Measurements from ENCODE around the gene DGKH.

DGKH gene

GRCh38 chr13:42239644-42240043, 191.2 kb downstream of the DGKH start:
- DNase-seq = no peak

GRCh38 chr13:42246541-42246940, 198.1 kb downstream of the DGKH start:
- DNase-seq = no peak

GRCh38 chr13:42247883-42248282, 199.4 kb downstream of the DGKH start:
- no peak for DNase-seq

GRCh38 chr13:42255886-42256285, 207.4 kb downstream of the DGKH start:
- no peak for DNase-seq

- DNase-seq = no peak
Measured at GRCh38 chr13:42258747-42259146, 210.3 kb downstream of the DGKH start.

GRCh38 chr13:42259515-42259914, 211.1 kb downstream of the DGKH start:
- no peak for DNase-seq

- DNase-seq = no peak
Measured at GRCh38 chr13:42260903-42261654, 212.6 kb downstream of the DGKH start.

GRCh38 chr13:42266473-42266872, 218.0 kb downstream of the DGKH start:
- no peak for DNase-seq

- no peak for DNase-seq
Measured at GRCh38 chr13:42270160-42270856, 221.9 kb downstream of the DGKH start.

- no peak for DNase-seq
Measured at GRCh38 chr13:42270857-42271215, 222.4 kb downstream of the DGKH start.

GRCh38 chr13:42271337-42272114, 223.1 kb downstream of the DGKH start:
- peak; percentile 99 for DNase-seq

- peak; percentile 27 for DNase-seq
Measured at GRCh38 chr13:42272115-42272803, 223.8 kb downstream of the DGKH start, which contains the start of gene AKAP11. TSS of gene AKAP11 (plus strand) at chr13:42272152. CDS start at chr13:42286349, 14,197 bp downstream.

- no peak for DNase-seq
Measured at GRCh38 chr13:42272804-42273175, 224.3 kb downstream of the DGKH start.

- DNase-seq = no peak
Measured at GRCh38 chr13:42274386-42275097, 226.1 kb downstream of the DGKH start.

GRCh38 chr13:42275098-42275471, 226.6 kb downstream of the DGKH start:
- DNase-seq = peak; percentile 50

- no peak for DNase-seq
Measured at GRCh38 chr13:42275506-42275905, 227.1 kb downstream of the DGKH start.

- no peak for DNase-seq
Measured at GRCh38 chr13:42276683-42277082, 228.2 kb downstream of the DGKH start.

- no peak for DNase-seq
Measured at GRCh38 chr13:42277618-42278276, 229.3 kb downstream of the DGKH start.

- no peak for DNase-seq
Measured at GRCh38 chr13:42279080-42279479, 230.6 kb downstream of the DGKH start.

GRCh38 chr13:42279986-42280385, 231.5 kb downstream of the DGKH start:
- no peak for DNase-seq

- DNase-seq = no peak
Measured at GRCh38 chr13:42280537-42280936, 232.1 kb downstream of the DGKH start.

- no peak for DNase-seq
Measured at GRCh38 chr13:42283574-42283973, 235.1 kb downstream of the DGKH start.
